Measurements from ENCODE around the gene AKAP6.

AKAP6 gene

DNA sequence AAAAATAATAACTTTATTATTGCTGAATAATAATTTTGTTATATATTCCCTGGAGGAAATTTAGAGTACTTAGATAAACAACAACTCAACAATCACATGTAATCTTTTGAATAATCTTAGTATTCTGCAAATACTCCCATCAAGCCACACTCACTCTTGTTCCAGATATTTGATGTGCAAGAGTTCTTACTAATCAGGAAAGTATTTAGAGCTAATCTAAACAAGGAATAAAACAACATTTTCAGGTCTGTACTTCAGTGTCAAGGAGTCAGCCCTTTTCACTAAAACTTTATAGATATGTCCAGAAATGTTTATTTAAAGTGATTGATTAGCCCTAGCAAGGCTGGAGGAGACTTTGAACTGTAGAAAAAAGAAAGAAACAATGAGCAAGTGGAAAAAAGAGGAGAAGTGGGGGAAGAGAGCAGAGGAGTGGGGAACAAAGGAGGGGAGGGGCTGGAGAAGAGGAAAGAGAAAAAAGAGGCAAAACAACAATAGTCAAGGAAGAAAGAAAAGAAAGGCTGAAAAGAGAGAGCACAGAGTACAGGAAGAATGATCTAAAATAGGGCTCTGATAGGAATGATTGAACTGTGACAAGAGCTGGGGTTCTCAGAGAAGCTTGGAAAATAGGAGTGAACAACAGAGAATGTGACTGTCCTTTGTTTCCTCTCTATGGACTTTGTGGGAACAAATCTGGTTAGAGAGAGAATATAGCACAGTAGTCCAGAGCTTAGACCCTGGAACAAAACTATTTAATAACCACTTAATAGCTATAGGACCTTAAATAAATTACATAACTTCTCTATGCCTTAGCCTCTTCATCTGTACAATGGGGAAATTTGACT lies 238.7 kb downstream of the AKAP6 start:
- in situ Hi-C loops (cut with HindIII; ENCODE audit: low sequenced_read_pairs): no loop called here

DNA sequence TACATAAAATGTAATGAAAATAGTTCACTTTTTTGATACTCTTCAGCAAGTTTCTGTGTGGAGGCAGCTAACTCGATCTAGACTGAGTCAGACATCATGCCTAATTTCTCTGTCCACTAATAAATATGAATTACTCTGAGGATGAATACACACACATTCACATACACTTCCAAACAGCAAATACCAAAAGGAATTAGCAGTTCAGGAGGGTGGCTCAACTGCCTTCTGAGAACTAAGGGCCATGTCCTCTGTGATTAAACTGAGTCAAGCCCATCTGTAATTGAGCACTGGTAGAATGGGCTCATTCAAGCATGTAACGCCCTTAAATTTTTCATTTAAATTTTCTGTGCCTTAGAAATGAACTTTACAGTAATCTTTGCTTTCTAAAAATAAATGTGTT lies 242.5 kb downstream of the AKAP6 start:
- in situ Hi-C loops (cut with HindIII; ENCODE audit: low sequenced_read_pairs): no loop called here

DNA sequence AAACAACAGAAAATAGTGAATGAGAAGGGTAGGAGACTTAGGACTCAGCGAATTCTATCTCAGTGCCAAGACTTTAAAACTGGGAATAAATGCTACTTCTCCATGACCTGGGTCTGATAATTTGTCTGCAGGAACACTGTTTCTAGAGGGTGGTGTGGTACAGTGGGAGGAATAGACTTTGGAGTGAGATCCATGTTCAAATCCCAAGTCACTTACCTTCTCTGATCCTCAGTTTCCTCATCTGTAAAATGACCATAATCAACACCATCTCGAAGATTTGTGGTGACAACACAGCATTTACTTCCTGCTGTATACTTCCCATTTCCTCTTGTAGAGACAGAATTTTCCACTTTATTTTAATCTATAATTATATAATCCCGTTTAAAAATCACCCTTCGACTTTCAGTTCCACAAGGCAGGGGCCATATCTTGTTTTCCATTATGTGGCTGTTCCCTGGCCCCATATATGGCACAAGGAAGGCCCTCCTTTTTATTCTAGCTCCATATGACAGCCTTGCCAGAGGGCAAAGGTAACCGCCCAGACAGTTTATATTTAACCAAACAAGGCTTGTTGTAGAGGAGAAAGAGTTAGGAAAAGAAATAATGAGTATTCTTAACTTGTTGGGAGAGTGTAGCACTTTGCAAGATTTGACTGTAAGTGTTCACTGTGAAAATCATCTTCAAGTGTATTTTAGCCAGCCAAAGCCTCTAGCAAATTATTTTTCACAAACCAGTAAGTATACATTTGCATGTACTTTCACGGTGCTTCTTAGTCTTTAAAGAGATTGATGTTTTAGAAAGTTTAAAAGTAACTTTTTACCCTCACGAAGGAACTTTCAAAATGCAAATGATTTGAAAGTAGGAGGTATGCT lies 243.1 kb downstream of the AKAP6 start:
- in situ Hi-C loops (cut with HindIII; ENCODE audit: low sequenced_read_pairs): no loop called here

DNA sequence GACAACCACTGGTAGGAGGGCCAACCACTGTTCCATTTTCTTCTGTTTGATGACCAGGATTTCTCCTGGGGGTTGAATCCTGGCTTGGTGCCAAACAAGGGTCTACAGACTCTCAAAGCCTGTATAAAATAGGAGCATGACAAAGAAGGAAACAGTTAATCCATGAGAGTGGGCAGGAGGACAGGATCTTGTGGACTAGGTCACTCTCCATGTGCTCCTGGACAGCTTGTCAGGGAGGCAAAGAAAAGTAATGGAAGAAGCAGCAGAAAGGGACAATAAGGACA lies 243.7 kb downstream of the AKAP6 start:
- in situ Hi-C loops (cut with HindIII; ENCODE audit: low sequenced_read_pairs): no loop called here

DNA sequence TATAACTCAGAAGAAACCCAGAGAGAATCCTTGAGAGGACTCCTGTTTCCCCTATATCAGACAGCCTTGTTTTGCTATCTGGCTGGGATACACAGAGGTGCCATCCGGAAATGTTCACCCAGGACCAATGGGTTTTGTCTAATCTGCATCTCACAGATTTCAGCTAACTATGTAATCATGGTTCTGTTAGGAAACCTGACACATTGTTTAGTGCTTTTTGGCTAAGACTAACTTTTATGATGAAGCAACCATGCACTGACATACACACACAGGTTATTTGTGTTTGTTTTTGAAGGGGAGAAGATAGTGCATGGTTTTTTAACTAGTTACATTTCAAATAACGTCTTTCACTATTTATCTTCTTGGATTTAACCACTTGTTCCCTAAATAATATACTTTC lies 245.2 kb downstream of the AKAP6 start:
- in situ Hi-C loops (cut with HindIII; ENCODE audit: low sequenced_read_pairs): no loop called here

DNA sequence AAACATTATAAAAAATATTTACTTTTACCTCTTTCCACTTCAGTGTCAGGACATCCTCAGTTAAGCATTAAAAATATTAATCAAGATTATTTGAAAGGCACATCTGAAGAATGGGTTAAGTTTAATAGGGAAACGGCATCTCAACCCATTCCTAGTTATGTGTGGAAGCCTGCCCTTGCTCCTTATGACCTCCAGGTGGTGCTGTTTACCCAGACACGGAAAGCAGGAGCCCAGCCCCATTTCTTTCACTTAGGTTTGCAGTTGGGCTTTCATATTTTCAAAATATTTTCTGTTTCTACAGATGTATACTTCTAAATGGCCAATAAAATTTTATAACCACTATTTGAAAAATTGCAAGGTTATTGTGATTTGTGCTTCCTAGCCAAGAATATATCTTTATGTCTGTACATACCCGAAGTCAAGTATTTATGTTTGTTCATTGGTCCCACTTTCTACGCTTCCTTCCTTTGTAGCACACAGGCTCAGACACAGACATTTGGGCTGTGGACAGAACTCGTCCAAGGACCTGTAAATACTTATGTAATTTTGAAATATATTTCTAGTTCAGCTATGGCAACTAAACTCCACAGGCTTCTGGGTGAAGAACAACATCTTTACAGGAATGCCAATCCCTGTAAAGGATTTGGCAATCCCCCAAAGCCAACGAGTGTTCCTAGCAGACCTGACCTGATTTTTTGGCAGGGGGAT lies 247.1 kb downstream of the AKAP6 start:
- in situ Hi-C loops (cut with HindIII; ENCODE audit: low sequenced_read_pairs): loop anchor here (25.0 kb wide), 1 partner anchor 1211 kb away; no protein-coding TSS in a partner anchor

DNA sequence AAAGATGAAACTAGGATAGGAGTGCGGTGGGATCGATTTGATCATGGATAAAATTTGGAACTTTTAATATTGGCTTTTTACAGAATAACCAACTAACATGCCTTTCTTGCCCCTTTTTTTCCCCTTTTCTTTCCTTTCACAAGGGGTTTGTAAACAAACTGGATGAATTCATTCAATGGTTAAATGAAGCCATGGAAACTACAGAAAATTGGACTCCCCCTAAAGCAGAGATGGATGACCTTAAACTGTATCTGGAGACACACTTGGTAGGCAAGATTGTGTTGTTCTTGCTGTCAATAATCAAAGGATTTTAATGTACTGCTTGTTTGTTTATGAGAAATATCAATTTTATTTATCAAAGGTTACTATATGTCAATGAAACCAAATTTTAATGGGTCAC lies 247.9 kb downstream of the AKAP6 start:
- in situ Hi-C loops (cut with HindIII; ENCODE audit: low sequenced_read_pairs): loop anchor here (25.0 kb wide), 1 partner anchor 1210 kb away; no protein-coding TSS in a partner anchor

DNA sequence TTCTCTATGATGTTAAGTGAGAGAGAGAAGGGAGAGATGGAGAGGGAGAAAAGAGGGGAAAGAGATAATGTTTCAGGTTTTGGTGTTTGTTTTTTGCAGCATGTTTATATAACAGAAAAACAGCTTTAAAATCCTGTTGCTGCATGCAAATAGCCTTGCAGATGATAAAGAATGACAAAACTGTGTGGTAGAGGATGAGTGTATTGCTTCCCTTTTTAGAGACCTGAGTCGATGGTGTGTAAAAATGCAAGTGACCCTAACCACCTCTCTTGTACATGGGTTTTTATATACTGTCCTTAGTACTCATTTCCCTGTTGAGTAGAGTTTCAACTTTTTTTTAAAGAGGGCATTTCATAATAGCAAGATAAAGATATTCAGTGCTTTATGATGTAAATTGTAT lies 249.1 kb downstream of the AKAP6 start:
- in situ Hi-C loops (cut with HindIII; ENCODE audit: low sequenced_read_pairs): loop anchor here (25.0 kb wide), 1 partner anchor 1209 kb away; no protein-coding TSS in a partner anchor

DNA sequence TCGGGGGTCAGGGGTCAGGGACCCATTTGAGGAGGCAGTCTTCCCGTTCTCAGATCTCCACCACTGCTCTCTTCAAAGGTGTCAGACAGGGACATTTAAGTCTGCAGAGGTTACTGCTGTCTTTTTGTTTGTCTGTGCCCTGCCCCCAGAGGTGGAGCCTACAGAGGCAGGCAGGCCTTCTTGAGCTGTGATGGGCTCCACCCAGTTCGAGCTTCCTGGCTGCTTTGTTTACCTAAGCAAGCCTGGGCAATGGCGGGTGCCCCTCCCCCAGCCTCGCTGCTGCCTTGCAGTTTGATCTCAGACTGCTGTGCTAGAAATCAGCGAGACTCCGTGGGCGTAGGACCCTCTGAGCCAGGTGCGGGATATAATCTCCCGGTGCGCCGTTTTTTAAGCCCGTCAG lies 254.3 kb downstream of the AKAP6 start:
- in situ Hi-C loops (cut with HindIII; ENCODE audit: low sequenced_read_pairs): loop anchor here (25.0 kb wide), 1 partner anchor 1204 kb away; no protein-coding TSS in a partner anchor

DNA sequence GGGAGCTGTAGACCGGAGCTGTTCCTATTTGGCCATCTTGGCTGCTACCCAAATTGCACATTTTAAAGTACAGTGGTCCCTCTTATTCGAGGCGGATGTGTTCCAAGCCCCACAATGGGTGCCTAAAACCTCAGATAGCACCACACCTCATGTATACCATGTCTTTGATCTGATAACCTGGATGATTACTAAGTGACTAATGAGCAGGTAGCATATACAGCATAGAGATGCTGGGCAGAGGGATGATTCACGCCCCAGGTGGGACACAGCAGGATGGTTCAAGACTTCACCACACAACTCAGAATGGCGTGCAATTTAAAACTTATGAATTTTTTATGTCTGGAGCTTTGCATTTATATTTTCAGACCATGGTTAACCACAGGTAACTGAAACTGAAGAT lies 255.0 kb downstream of the AKAP6 start:
- in situ Hi-C loops (cut with HindIII; ENCODE audit: low sequenced_read_pairs): loop anchor here (25.0 kb wide), 1 partner anchor 1203 kb away; no protein-coding TSS in a partner anchor

DNA sequence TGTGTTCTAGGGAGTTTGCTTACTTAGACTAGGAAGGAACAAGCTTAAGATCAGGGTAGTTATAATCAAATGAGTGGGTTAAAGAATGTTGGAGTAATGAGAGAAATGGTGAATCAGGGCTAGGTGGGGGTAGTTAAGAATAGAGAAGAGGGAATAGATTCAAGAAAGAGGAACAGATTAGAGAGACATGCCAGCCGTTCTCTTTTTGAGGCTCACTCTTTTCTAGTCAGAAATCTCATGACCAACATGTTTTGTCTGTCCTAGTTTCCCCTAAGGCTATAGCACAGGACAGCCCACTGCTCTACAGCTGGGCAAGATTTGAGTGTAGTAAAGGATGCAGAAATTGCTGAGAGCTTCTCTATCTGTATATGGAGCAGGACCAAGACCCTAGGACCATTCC lies 258.4 kb downstream of the AKAP6 start:
- in situ Hi-C loops (cut with HindIII; ENCODE audit: low sequenced_read_pairs): loop anchor here (25.0 kb wide), 1 partner anchor 1200 kb away; no protein-coding TSS in a partner anchor

DNA sequence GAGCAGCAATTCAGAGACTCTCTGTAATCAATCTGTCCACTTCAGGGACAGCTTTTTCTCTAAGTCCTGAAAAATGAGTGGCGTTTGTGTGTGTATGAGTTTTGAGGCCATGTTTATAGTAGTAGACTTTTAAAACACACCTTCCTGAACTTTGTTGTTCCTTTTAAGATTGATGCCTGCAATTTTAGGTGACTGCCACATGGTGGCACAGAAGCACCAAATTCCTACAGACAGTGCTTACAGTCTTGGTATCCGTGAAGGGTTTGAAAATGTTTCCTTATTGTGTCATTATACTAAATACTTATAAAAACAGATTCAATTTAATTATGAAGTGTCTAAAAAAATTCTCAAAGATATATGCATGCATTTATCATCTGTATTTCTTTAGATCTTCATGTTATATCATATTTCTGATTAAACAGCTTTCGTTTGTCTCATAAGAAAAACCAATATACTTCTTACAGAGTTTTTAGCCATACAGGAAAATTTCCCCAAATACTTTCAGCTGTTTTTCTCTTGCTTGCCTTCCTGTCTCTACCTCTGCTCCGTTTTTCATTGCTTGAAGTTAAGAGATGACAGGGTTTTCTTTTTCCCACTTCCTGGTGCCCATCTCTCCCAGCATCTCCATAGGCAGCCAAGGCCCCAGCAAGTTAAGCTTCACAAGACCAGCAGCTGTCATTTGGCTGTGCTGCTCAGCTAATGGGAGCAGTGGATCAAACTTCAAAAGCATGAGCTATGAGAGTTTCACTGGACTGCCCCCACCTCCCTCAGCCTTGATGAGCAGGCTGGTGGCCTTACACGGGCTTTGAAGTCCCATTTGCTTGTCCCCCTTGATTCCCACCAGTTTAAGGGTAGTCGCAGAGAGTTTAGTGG lies 259.6 kb downstream of the AKAP6 start:
- in situ Hi-C loops (cut with HindIII; ENCODE audit: low sequenced_read_pairs): loop anchor here (25.0 kb wide), 1 partner anchor 1199 kb away; no protein-coding TSS in a partner anchor

DNA sequence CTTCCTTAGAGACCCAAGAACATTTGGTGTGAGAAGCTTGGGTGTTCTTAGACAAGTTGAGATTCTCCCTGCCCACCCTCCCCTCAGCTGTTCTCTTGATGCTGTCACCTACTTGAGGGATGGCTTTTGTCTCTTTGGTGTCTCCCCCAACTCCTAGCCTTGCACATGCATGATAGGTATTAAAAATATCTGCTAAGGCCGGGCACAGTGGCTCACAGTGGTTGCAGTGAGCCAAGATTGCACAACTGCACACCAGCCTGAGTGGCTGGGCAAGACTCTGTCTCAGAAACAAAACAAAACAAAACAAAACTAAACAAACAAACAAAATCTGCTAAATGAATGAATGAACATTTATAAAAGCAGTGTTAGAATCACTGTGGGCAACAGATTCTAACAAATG lies 261.1 kb downstream of the AKAP6 start:
- in situ Hi-C loops (cut with HindIII; ENCODE audit: low sequenced_read_pairs): loop anchor here (25.0 kb wide), 1 partner anchor 1197 kb away; no protein-coding TSS in a partner anchor

DNA sequence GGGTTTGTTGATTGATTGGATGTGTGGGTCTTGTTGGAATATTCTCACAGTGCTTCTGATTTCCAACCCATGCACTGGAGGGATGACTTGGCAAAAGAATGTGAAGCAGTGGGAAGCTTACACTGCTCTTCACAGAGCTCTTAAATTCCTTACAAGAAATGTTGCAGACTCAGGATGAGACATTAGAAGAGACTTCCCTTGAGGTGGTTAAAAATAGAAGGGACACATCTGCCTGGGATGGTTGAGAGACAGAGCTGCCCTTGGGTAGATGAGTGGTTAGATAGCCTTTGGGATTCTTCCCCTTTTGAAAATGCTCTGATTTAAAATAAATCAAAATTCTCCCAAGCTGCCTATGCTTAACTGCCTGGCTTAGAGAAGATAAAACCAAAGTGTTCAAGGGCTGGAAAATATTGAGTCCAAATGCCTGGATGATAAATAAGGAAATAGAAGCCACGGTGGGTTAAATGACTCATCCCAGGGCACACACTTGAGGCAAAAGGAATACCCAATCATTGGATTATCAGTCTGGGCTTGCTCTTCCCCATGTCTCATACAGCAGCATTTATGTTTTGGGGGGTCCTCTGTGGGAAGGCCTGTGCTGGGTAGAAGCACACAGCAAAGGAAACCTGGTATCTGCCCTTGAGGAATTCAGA lies 264.3 kb downstream of the AKAP6 start:
- in situ Hi-C loops (cut with HindIII; ENCODE audit: low sequenced_read_pairs): loop anchor here (25.0 kb wide), 1 partner anchor 1194 kb away; no protein-coding TSS in a partner anchor

DNA sequence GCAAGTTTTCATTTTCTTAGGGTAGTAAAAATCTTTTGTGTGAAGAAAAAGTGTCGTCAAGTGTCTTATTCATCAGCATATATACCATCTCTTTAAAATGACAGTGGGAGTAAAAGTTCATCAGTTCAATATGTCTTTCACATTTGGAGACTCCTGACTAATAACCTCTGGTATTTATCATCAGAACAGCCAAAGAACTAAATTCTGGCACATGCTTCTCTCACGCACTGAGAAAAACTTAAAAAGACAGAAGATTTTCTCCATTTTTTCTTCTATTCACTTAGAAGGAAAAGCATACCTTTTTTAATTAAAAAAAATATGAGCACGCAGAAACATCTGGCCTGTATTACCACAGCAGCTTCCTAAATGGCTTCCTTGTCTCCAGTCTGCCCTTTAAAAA lies 265.7 kb downstream of the AKAP6 start:
- in situ Hi-C loops (cut with HindIII; ENCODE audit: low sequenced_read_pairs): loop anchor here (25.0 kb wide), 1 partner anchor 1193 kb away; no protein-coding TSS in a partner anchor

DNA sequence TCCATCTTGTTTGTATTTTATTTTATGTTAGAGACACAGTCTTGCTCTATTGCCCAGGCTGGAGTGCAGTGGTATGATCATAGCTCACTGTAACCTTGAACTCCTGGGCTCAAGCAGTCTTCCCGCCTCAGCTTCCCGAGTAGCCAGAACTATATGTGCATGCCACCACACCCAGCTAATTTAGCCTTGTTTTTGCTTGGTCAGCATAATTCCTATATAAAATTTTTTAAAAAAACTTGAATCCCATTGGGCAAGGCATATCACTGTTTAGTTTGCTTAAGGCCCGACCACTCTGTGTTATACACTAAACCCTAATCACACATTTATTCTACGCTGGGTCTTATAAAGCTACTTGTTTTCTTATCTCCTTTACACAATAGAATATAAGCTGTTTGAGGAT lies 266.4 kb downstream of the AKAP6 start:
- in situ Hi-C loops (cut with HindIII; ENCODE audit: low sequenced_read_pairs): loop anchor here (25.0 kb wide), 1 partner anchor 1192 kb away; no protein-coding TSS in a partner anchor

DNA sequence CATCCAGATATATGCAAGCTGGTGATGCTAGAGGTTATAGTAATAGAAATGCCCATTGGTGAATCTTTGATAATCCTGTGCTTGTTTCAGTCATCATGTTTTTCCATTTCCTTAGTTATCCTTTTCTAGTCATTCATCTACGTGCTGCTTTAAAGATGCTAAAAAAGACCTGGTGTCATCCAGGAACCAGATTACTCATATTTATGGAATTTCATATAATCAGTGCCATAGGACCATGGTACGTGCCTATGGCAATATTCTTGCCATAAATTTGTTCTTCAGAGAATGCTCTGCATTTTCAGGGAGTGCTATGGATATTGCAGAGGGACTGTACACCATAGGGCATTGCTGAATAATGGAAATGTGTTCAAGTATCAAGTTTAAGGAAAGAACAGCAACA lies 267.3 kb downstream of the AKAP6 start:
- in situ Hi-C loops (cut with HindIII; ENCODE audit: low sequenced_read_pairs): loop anchor here (25.0 kb wide), 1 partner anchor 1191 kb away; no protein-coding TSS in a partner anchor

DNA sequence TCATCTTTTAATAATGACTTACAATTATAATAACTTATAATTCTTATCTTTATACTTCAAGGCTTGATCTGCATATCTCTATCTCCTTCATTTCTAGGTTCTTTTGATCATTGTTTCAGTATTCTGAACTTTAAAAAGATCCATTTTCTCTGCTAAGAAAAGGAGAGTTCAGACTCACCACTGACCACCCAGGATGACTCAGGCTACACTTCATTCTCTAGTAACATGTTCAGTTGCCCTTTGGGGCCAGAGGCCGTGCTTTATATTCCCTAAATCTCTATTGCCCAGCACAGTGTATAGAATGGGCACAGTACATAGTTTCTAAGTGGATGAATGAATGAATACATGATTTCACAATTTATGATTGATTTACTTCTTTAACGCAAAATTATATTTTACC lies 268.7 kb downstream of the AKAP6 start:
- in situ Hi-C loops (cut with HindIII; ENCODE audit: low sequenced_read_pairs): loop anchor here (25.0 kb wide), 1 partner anchor 1190 kb away; no protein-coding TSS in a partner anchor

DNA sequence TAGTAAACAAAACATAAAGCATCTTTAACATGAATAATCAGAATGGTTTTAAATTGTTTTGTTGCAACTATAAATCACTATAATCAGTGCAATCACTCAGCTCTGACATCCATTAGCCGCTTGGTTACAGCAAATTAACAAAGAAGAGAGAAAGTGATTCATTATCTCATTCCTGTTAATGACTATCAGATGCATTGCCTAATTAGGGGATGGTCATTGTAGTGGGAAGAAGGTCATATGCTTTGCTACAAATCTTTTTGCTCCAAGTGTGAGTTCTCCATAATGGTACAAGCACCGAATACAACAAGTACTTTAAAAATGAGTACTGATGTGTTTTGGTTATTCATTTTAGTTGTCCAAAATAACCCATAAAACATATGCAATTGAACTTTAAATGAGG lies 272.0 kb downstream of the AKAP6 start:
- in situ Hi-C loops (cut with HindIII; ENCODE audit: low sequenced_read_pairs): no loop called here

All from DLD1 (cell line).